B cell (primary cell): ENCODE measurements around the gene LSM12. TPM values are rescaled to one million over a fixed set of nuclear protein-coding genes. Genes with fewer than 3 reads are reported as not detected.

Experiments
- ATAC-seq: fragments of 200-7000 bp; cut with Tn5 transposase; one replicate; pipeline ENCODE4 v1.10.0; 2021; ENCODE audit warnings: low read depth, mild to moderate bottlenecking, moderate number of reproducible peaks, moderate library complexity
- CTCF ChIA-PET: fragments of 350-600 bp; sonication (Branson Sonifier 250); formaldehyde crosslinking; loops from one replicate; lab custom pipeline; 2021; ENCODE audit warnings: antibody characterized with exemption, inconsistent platforms; lab: Charles Lee
- POLR2A ChIA-PET: fragments of 350-600 bp; sonication (Branson Sonifier 250); formaldehyde crosslinking; loops from one replicate; lab custom pipeline; 2021; ENCODE audit warnings: antibody characterized with exemption; lab: Charles Lee
- DNase-seq: peaks from one replicate; pipeline ENCODE4 v3.0.0; 2013
- H2AFZ ChIP-seq: 2 replicates; pipeline ENCODE4 v1.6.1; 2012; ENCODE audit warnings: mild to moderate bottlenecking, low read depth, low read length; ENCODE audit not compliant: insufficient read depth, poor library complexity, severe bottlenecking
- H3K27ac ChIP-seq, 2 donors: 1 replicate in 1 of 2; 2 replicates in 1 of 2; pipeline ENCODE4 v1.5.1; 2012 to 2013; ENCODE audit warnings: low read length in 2 of 2, mild to moderate bottlenecking in 2 of 2, moderate library complexity in 1 of 2
- H3K27me3 ChIP-seq, 4 experiments: fragments of 200-600 bp in 1 of 4; sonication (generic) in 1 of 4; replicated peaks in 1 of 4; 1 replicate in 2 of 4; 2 replicates in 2 of 4; pipeline versions ENCODE4 v1.6.1 to v1.7.0; 2013 to 2016; ENCODE audit warnings: low read length in 3 of 4, mild to moderate bottlenecking in 2 of 4, mixed read lengths in 1 of 4, moderate library complexity in 1 of 4; ENCODE audit not compliant: insufficient read depth in 4 of 4, control insufficient read depth in 3 of 4; ENCODE audit errors: control extremely low read depth in 1 of 4
- H3K36me3 ChIP-seq, 2 experiments: replicated peaks in 1 of 2; 1 replicate in 1 of 2; 2 replicates in 1 of 2; pipeline versions ENCODE4 v1.6.1 to v1.7.1; 2013; ENCODE audit warnings: low read length in 1 of 2; ENCODE audit not compliant: insufficient read depth in 2 of 2, control insufficient read depth in 1 of 2; ENCODE audit errors: control extremely low read depth in 1 of 2, extremely low read depth in 1 of 2
- H3K4me1 ChIP-seq, 2 donors: fragments of 200-600 bp in 1 of 2; sonication (generic) in 1 of 2; 1 replicate in 1 of 2; 2 replicates in 1 of 2; pipeline versions ENCODE4 v1.5.1 to v1.6.1; 2013 to 2017; ENCODE audit warnings: low read length in 2 of 2; ENCODE audit not compliant: control insufficient read depth in 2 of 2, insufficient read depth in 2 of 2
- H3K4me2 ChIP-seq: replicated peaks from 2 replicates; pipeline ENCODE3; 2012; ENCODE audit warnings: mild to moderate bottlenecking, low read depth, low read length; ENCODE audit not compliant: poor library complexity, severe bottlenecking
- H3K4me3 ChIP-seq, 5 experiments: fragments of 200-600 bp in 1 of 5; sonication (generic) in 1 of 5; 1 replicate in 3 of 5; 2 replicates in 2 of 5; pipeline versions ENCODE4 v1.5.1 to v1.7.0; 2011 to 2016; ENCODE audit warnings: low read length in 4 of 5, mild to moderate bottlenecking in 4 of 5, low read depth in 2 of 5, control low read depth in 1 of 5, moderate library complexity in 1 of 5; ENCODE audit not compliant: insufficient read depth in 1 of 5; ENCODE audit errors: control extremely low read depth in 1 of 5, extremely low read depth in 1 of 5
- H3K79me2 ChIP-seq: fragments of 200-600 bp; sonication (generic); one replicate; pipeline ENCODE4 v1.6.0; 2016; ENCODE audit warnings: low read length; ENCODE audit not compliant: control insufficient read depth, insufficient read depth
- H3K9ac ChIP-seq: fragments of 200-600 bp; sonication (generic); 2 replicates; pipeline ENCODE4 v1.6.1; 2017; ENCODE audit warnings: mild to moderate bottlenecking, low read length, moderate library complexity
- H3K9me3 ChIP-seq, 3 donors: one replicate each; pipeline versions ENCODE4 v1.6.1 to v1.7.1; 2013; ENCODE audit warnings: low read length in 2 of 3; ENCODE audit not compliant: control insufficient read depth in 2 of 3, insufficient read depth in 1 of 3; ENCODE audit errors: control extremely low read depth in 1 of 3
- H4K20me1 ChIP-seq: 2 replicates; pipeline ENCODE4 v1.6.0; 2012; ENCODE audit warnings: mild to moderate bottlenecking, low read length; ENCODE audit not compliant: insufficient read depth, control insufficient read depth, poor library complexity, severe bottlenecking
- H3K27ac Mint-ChIP-seq: one replicate; pipeline ENCODE4 v1.8.0; 2021; ENCODE audit warnings: mixed read lengths
- H3K27me3 Mint-ChIP-seq: one replicate; pipeline ENCODE4 v1.8.0; 2021; ENCODE audit warnings: mixed read lengths
- H3K4me1 Mint-ChIP-seq: one replicate; pipeline ENCODE4 v1.8.0; 2021; ENCODE audit warnings: mixed read lengths
- H3K4me3 Mint-ChIP-seq: one replicate; pipeline ENCODE4 v1.8.0; 2021; ENCODE audit warnings: mixed read lengths
- H3K9me3 Mint-ChIP-seq: one replicate; pipeline ENCODE4 v1.8.0; 2022; ENCODE audit warnings: mixed read lengths; ENCODE audit not compliant: insufficient read depth
- EZH2 ChIP-seq: IDR thresholded peaks from 2 replicates; pipeline ENCODE4 v1.6.1; 2012; ENCODE audit warnings: borderline replicate concordance, low read depth, mild to moderate bottlenecking, moderate library complexity, low read length; ENCODE audit not compliant: insufficient read depth, poor library complexity, severe bottlenecking
- WGBS: methylation state at CpG from one replicate; pipeline ENCODE4 v1.1.5; 2013; ENCODE audit warnings: missing lambda C conversion rate; ENCODE audit not compliant: insufficient coverage; 5-methylcytosine and 5-hydroxymethylcytosine counted together
- intact Hi-C: fragments of 100-400 bp; cut with micrococcal nuclease; formaldehyde crosslinking; loops from one replicate; pipeline ENCODE4 v1.10.0; 2022
- polyA plus RNA-seq: library from polyadenylated mRNA; depleted of rRNA; stranded (reverse); fragments of >200 nt; gene quantifications from 2 replicates; pipeline ENCODE4 v1.2.3, GENCODE V29; 2012
- total RNA-seq, 2 donors: library from RNA; stranded (reverse); fragments of 120-200 nt in 1 of 2; gene quantifications; 1 replicate in 1 of 2; 2 replicates in 1 of 2; pipeline versions ENCODE4 v1.2.3 to v1.2.4, GENCODE V29; 2013 to 2022
- TF ChIP-seq, protein P1 (sequence below): fragments of 200-600 bp; IDR thresholded peaks from one replicate; pipeline ENCODE4 v1.8.0; 2022; ENCODE audit warnings: antibody characterized with exemption, mild to moderate bottlenecking

Gene LSM12
- total and polyA plus RNA-seq, 2 donors (not counting 1 experiment from before 2014, with no cell fraction given), result 16.8 to 31.2 TPM

GRCh38 chr17:44004077-44004760 lies 62.3 kb downstream of the LSM12 start, which contains the start of gene NAGS:
Gene NAGS (plus strand): TSS chr17:44004622. CDS start chr17:44004664, 42 bp downstream.
- H3K36me3 ChIP-seq, result no peaks in the 10 kb centered on the region
- peak within 1 kb of the TSS; percentile 100 for H3K4me2 ChIP-seq
- Mint-ChIP-seq H3K27me3 (peaks cover 16% of the 10 kb centered on the region), H3K9me3 (no peaks in the 10 kb centered on the region), H3K4me3 (peak within 1 kb of the TSS; percentile 76), H3K27ac (peak within 1 kb of the TSS; percentile 61), H3K4me1 (peaks cover 33% of the 10 kb centered on the region)
- H3K4me1 ChIP-seq, result peaks cover 37 to 42% of the 10 kb centered on the region in 2 donors
- peaks cover 9% of the 10 kb centered on the region for H3K79me2 ChIP-seq
- no peak for DNase-seq
- peaks cover 0 to 19% (median 0%) of the 10 kb centered on the region in 3 donors for H3K9me3 ChIP-seq
- H3K27me3 ChIP-seq, result peaks cover 0 to 28% (median 11%) of the 10 kb centered on the region in 4 experiments
- ATAC-seq, result no peak
- no peak within 1 kb of the TSS for H3K27ac ChIP-seq
- H4K20me1 ChIP-seq, result no peaks in the 10 kb centered on the region
- WGBS, result 16% methylated on average over 23 of the region's 25 CpGs
- ChIA-PET POLR2A (interaction anchor here (0.7 kb wide), 1 partner anchor 689 kb away, joined by 7 read pairs; no protein-coding TSS in a partner anchor), CTCF (interaction anchor here (1.0 kb wide), 1 partner anchor 8 kb away, joined by 3 read pairs; no protein-coding TSS in a partner anchor)
- peak; percentile 33 for TF ChIP-seq EZH2
- TF ChIP-seq, protein P1, sequence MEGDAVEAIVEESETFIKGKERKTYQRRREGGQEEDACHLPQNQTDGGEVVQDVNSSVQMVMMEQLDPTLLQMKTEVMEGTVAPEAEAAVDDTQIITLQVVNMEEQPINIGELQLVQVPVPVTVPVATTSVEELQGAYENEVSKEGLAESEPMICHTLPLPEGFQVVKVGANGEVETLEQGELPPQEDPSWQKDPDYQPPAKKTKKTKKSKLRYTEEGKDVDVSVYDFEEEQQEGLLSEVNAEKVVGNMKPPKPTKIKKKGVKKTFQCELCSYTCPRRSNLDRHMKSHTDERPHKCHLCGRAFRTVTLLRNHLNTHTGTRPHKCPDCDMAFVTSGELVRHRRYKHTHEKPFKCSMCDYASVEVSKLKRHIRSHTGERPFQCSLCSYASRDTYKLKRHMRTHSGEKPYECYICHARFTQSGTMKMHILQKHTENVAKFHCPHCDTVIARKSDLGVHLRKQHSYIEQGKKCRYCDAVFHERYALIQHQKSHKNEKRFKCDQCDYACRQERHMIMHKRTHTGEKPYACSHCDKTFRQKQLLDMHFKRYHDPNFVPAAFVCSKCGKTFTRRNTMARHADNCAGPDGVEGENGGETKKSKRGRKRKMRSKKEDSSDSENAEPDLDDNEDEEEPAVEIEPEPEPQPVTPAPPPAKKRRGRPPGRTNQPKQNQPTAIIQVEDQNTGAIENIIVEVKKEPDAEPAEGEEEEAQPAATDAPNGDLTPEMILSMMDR, result no peak
- intact Hi-C loops, result no loop called here
- H3K4me3 ChIP-seq, result peak within 1 kb of the TSS in 3 of 5 experiments; percentile 77 to 84 (median 83)
- H3K9ac ChIP-seq, result peak within 1 kb of the TSS; percentile 80
- H2AFZ ChIP-seq, result peak within 1 kb of the TSS; percentile 90
